Measurements from ENCODE around the gene AFAP1L1.
"Not testable (repeated sequence)": the region's sequence is repeated elsewhere in the genome, so short reads cannot be mapped to it uniquely, and the experiment has no call there.

AFAP1L1 gene

GRCh38 chr5:149389552-149390495 lies 118.2 kb downstream of the AFAP1L1 start:
- DNase-seq (ENCODE audit: low read depth in 2 of 2) = no peak

GRCh38 chr5:149391076-149391475 lies 119.4 kb downstream of the AFAP1L1 start:
- DNase-seq (ENCODE audit: low read depth in 2 of 2) = not testable (repeated sequence)

Measured in stimulated activated CD4-positive, alpha-beta T cell treated with anti-CD3 and anti-CD28 coated beads, Interleukin-15, amount 100 ng/mL, for 48 hours (primary cell).